GM19455 (cell line): Measurements from ENCODE around the gene PDE2A.

ENCODE experiments used
- ATAC-seq: cut with Tn5 transposase; IDR thresholded peaks from one replicate; pipeline ENCODE4 v1.9.1; 2021; ENCODE audit not compliant: unreplicated experiment

Gene PDE2A

DNA sequence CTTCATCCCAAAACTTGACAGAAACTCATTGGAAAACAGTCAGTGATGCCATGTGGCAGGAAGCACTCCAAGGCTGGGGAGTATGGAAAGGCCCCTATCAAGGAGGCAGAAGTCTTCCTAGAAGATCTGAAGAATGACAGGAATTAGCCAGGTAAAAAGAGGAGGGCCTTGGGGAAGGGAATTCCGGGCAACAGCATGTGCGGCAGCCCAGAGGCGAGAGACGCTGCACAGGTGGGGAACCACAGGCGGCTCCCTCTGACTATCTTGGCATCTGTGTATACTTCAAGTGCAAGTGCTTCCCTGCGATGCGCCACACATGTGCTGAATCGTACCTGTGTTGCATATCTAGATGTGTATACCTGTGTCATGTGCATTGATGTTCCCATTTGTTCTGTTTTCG, 12.7 kb downstream of the PDE2A start:
- ATAC-seq: no peak

DNA sequence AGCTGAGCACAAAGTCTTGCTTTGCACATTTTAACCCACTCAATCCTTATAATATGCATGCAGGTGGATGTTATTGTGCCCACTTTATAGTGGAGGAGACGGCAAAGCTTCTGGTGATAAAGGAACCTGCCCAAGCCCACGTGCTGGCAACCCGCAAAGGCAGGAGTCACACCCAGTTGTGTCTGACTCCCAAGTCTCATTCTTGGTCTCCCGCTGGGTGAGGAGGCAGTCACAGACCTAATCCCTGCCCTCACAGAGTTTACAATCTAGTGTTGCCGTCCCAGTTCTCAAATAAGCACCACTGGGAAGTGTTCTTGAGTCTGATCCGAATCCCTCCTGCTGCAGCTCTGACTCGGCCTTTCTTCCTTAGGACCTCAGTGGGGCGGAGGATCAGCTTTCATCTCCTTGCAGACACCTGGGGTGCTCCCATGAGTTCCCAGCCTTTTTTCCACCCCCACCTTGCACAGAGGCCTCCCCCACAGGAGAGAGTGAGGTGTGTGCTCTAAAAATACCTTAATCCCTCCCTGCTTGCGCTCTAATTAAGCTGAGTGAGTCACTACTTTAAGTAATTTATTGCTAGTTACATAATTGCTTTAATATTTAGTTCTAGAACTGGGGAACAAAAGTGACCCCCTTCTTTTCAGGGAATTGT, 15.1 kb downstream of the PDE2A start:
- no peak for ATAC-seq

DNA sequence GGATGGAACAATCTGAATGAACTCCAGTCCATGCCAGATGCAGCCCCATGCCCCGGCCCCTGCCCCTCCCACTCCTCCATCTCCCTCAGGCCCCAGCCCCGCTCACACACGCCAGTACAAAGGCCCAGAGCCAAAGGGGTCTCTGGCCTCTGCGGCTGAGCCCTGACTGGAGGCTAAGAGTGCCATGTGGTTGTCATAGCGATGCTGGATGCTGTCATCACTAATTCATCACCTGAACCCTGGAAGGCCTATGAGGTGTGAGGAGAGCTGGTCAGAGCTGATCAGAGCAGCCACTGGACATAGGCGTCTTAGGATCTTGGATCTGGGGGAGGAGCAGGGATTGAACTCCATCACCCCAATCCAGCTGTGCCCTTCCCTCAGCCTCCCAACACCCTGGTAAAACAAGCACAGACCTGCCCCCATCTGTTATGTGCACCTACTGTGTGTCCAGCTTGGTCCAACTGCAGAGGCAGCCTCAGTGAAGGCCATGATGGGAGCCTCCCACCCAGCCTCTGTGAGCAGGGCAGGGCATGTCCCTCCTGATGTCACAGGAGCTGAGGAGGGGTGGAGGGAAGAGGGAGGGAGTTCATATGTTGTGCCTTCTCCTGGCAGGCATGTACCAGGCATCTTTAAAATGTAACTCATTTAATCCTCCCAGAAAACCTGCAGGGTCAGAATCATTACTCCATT, 16.7 kb downstream of the PDE2A start:
- no peak for ATAC-seq

DNA sequence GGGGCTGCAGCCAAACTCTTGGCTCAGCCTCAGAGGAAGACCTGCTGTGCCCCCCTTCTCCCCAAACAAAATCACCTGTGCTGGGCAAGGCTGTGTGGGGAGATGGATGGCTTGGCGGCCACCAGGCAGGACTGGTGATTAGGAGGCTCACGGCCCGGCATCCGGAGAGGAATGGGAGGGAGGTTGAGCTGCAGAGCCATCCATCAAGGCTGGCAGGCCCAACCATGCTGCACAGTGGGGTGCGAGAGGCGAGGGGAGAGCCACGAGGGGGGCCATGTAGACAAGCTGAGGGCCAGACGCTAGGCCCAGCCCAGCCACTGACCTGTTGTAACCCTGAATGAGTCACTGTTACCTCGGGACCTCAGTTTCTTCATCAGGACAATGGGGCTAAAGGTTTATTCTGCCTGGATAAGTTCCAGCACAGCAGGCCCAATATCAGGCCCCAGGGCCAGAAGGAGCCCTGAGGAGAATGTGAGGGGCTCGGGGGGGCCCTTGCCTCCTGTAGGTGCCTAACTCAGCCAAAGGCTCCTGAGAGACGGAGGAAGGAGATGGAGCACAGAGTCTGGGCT, 18.2 kb downstream of the PDE2A start:
- no peak for ATAC-seq

GRCh38 chr11:72655014-72655413, 19.2 kb downstream of the PDE2A start:
- ATAC-seq: no peak

GRCh38 chr11:72653649-72654048, 20.6 kb downstream of the PDE2A start:
- ATAC-seq: no peak

DNA sequence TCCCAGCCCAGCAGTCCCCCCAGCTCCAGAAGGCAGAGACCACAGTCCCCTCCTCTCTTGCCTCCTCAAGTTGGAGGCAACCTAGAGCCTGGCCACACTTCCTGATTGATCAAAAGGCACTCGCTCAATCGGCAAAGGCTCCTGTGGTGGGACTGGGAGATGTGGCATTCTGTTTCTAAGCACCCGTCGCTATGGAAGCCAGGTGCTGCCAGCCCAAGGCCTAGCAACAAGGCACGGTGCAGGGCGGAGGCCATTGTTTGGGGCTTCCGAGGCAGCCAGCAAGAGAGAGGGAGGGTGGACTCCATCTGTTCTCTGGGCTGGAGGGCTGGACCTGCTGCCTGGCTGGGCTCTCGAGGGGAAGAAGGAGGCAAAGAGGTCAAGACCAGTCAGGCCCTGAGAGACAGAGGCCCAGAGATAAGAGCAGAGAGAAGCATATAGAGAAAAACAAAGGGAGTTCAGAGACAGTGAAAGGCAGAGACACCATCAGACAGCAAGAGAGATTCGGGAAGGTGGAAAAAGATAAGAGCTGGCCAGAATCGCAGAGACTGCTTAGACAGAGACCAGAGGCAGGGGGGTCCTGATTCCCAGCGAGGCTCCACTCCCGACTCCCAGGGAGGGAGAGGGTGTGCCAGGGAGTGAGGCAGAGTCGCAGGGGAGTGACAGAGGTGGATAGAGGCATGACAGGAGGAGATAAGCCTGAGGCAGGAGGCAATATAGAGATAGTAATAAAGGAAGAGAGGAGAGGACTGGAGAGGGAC, 21.2 kb downstream of the PDE2A start:
- no peak for ATAC-seq

DNA sequence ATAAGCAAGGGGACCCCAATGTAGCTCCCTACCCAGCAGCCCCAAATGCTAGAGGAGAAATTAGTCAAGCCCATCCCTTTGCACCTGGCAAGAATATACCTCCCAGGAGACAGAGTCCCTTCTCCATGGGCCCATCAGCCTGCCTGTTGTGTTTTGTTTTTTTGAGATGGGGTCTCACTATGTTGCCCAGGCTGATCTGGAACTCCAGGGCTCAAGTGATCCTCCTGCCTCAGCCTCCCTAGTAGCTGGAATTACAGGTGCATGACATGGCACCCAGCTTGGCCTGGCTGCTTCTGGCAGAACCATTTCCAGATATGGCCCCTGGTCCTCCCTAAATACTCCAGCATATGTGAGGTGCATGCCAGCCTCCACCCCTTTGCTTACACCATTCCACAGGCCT, 22.1 kb downstream of the PDE2A start:
- ATAC-seq: no peak

DNA sequence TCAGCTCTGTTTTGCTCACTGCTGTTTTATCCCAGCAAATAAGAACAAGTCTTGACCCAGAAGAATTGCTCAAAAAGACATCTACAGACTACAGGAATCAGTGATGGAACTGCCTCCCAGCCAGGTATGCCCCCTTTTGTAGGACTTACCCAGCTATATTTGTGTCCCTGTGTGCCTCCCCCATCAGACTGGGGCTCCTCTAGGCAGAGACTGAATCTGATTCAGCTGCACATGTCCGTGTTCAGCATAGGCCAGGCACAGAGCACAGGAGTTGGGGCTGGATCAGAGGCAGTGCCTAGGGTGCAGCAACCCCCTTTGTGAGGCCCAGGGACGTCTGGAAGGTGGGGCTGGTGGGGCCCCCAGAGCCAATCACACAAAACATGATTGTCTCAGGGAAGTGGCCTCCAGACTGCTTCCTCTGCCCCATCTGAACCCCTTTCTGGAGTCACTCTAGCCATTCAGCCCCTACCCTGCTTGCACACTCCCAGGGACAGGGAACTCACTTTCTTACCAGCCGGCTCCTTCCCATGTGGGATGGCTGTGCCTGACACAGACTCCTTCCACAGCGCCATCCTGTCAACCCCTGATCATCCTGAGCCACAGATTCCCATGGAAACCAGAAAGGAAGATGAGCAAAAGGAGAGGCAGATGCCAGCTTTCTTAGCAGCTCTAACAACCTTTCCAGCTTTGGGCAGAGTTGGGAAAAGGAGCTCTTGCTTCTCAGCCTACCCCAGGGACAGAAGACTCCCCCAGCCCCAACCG, 24.8 kb downstream of the PDE2A start:
- ATAC-seq: no peak

DNA sequence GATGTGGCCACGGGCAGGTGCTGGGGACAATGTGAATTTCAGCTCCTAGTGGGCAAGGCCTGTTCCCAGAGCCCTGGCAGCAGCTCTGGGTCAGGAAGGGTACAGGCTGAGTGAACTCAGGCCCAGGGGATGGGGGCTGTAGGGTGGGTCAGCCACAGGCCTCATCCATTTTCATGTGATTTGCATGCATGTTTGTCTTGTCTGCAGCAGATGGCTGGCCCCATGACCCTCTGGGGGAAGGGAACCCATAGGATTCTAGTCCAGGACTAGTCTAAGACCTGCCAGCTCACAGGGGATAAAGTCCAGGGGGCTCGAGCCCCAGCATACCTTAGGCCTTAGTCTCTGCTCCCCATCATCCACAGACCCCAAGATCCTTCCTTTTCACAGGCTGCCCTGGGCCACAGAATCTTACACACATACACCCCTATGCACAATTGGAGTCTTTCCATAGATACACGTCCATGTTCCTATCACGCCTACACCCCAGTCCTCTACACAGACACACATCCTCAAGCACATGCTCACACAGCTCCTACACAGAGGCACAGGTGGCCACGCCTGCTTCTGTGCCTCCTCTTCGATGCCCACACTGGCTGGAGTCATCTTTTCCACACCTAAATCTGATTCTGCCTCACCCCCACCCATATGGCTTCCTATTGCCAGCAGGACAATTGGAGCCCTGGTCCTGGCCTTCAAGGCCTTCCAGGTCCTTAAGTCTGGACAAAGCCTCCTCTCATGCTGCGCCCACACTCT, 25.7 kb downstream of the PDE2A start:
- ATAC-seq: no peak

- no peak for ATAC-seq
These were observed 26.3 kb downstream of the PDE2A start for GRCh38 chr11:72647882-72648281.

GRCh38 chr11:72646472-72646871, 27.8 kb downstream of the PDE2A start:
- no peak for ATAC-seq

GRCh38 chr11:72646024-72646423, 28.2 kb downstream of the PDE2A start:
- ATAC-seq: no peak

DNA sequence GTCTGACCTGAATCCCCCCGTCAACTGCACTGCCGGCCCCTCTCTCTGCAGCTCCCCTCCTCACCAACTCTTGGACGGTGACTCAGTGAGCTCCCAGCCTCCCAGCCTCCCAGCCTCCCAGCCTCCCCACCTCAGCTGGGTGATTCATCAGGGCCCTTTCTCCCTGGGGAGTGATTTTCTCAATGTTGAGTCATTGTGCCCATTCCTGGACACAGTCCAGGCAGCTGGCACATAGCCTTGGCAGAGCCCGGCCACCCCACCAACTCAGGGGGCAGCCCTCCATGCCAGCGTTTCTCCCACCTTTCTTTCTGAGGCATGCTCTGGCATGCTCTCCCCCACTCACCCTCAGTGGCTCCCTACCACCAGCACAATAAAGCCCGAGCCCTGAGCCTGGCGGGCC, 30.7 kb downstream of the PDE2A start:
- no peak for ATAC-seq

DNA sequence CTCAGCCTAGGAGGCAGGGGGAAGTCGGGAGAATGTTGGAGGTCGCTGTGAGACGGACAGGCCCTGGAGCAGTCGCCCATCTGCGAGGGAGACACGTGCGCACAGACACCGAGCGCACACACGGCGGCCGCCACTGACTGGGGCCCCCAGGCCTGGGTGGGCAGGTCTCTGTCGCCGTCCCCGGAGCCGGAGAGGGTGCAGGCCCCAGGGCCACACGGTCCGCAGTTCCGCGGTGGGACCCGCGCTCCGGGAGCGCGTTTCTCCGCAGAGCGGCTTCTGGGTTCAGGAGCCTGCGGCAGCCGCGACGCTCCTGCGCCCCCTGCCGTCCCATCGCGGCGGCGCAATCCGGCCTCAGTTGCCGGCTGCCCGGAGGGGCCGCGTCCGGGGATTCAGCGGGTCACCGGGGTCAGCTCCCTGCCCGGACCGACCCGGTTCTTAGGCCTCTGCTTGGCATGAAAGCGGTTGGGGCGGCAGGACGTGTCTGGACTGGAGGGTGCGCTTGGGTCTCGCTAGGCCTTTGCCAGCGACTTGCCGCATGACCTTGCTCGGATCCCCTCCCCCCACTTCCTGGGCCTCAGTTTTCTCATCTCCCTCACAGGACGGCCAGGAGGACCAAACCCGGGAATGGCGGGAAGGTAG, 31.2 kb downstream of the PDE2A start:
- ATAC-seq: no peak

DNA sequence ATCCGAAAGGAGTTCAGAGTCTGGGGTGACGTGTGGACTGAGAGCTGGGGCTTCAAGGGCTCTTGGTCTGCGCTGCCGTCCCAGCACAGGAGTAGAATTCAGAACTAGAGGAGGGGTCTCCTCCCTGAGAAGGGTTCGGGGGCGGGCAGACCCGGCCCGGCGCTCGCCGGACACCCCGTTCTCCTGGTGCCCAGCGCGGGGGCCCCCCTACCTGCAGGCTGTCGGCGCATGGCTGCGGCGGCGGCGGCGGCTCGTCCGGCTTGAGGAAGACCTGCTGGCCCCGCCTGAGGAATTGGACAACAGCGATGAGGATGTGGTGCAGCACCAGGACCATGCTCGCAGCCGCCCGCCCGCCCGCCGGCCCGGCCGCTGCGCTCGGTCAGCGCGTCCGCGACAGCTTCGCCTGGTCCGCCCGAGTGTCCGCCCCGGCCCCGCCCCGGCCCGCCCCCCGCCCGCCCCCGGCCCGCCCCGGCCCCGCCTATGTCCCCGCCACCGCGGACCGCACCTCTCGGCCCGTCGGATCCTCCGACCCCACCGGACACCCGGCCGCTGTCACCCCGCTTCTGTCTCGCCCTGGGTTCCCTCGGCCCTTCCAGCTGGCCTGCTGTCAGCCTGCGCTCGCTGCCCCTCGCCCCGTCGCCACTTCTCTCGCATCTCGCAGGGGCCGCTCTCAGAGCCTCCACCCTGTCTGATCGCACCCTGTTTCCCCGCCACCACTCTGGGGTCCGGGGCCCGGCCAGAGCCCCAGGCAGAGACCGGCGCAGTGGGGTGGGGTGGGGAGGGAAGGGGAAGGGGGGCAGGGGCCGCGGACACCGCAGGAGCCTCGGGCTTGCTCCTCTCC, 32.0 kb downstream of the PDE2A start:
- no peak for ATAC-seq

- no peak for ATAC-seq
These were observed 32.6 kb downstream of the PDE2A start for GRCh38 chr11:72641522-72642042.

DNA sequence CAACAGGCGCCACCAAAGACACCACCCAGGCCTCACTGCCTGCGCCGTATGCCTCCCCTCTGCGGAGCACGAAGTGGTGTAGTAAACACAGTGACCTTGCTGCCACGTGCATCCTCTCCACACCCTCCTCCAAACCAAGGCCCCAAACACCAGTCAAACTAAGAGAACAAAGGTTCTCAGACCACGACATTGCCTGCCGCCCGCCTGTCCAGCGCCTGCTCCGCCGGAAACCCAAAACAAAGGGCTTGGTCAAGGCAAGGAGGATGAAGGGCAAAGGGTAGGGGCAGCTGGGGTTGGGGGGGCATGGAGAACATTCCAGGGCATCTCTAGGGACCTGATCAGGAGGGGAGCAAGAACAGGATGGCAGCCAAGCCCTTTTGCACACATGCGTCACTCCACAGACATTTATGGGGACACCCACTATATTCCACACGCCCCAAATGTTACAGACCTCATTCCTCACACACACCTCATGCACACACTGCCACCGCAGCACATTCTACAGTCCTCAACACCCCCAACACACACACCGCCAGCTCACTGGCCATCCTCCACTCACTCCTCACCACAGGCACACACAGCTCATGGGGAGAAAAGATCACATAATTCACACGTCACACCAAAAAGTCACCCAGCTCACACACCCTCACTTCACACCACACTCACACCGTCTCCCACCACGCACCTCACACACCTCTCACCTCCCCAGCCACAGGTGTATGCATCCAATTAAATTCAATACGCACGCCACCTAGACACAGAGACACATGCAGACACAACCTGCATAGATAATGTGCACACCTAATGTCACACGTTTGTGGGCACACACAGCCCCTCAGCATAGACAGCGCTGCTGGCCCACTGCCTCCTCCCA, 34.5 kb downstream of the PDE2A start:
- ATAC-seq: no peak
